ENCODE measurements around the gene SLC7A8. TPM values are rescaled to one million over a fixed set of nuclear protein-coding genes. Genes with fewer than 3 reads are reported as not detected.

Gene SLC7A8
- total RNA-seq, 2 experiments from 2014 or later: 4.0 to 11.4 TPM

- DNase-seq (ENCODE audit: low spot score): no peak
- H3K4me2 ChIP-seq (ENCODE audit: low read length): no peak overlapping the region
- H3K9me2 ChIP-seq (ENCODE audit: insufficient read depth, low read length): no peaks in the 10 kb centered on the region
- intact Hi-C loops (cut with micrococcal nuclease; ENCODE audit: unreplicated experiment): no loop called here
- H3K4me3 ChIP-seq (ENCODE audit: low read depth, low read length, poor library complexity, severe bottlenecking): no peak overlapping the region
- H3K4me1 ChIP-seq (ENCODE audit: insufficient read depth, low read length, poor library complexity, severe bottlenecking): no peaks in the 10 kb centered on the region
- no peaks in the 10 kb centered on the region for H3K36me3 ChIP-seq (ENCODE audit: insufficient read depth, low read length)
- CTCF ChIA-PET (ENCODE audit: unreplicated experiment): no interaction called here
- H3K9me3 ChIP-seq (ENCODE audit: low read length): no peaks in the 10 kb centered on the region
- H4K20me1 ChIP-seq (ENCODE audit: insufficient read depth, low read length): no peaks in the 10 kb centered on the region
- no peaks in the 10 kb centered on the region for H3K79me2 ChIP-seq (ENCODE audit: insufficient read depth, low read depth, low read length)
- no peak for TF ChIP-seq EZH2phosphoT487 (IDR thresholded peaks at IDR 0.05; ENCODE audit: borderline replicate concordance, low read depth, low read length)
- no peak for TF ChIP-seq CTCF (conservative IDR thresholded peaks at IDR 0.05; ENCODE audit: low read length)
- BruUV-seq (replicated peaks): no TSS peak
- no peak overlapping the region for H2AFZ ChIP-seq (ENCODE audit: low read length)
- POLR2A ChIA-PET: interaction anchor here (0.6 to 1.4 kb wide), 3 partner anchors 24 to 281 kb away, joined by 3 to 4 read pairs (median 3); partner anchors contain the start of gene C14orf119
- no peak overlapping the region for H3K27ac ChIP-seq (ENCODE audit: low read depth, low read length, poor library complexity, severe bottlenecking)
Observed at GRCh38 chr14:23159532-23159931, 23.9 kb downstream of the SLC7A8 start.

- ChIA-PET CTCF (ENCODE audit: unreplicated experiment) (no interaction called here), POLR2A (interaction anchor here (0.9 to 1.2 kb wide), 2 partner anchors 16 to 24 kb away, joined by 3 to 4 read pairs; no protein-coding TSS in a partner anchor)
- no peaks in the 10 kb centered on the region for H3K79me2 ChIP-seq (ENCODE audit: insufficient read depth, low read depth, low read length)
Observed at GRCh38 chr14:23158779-23159178, 24.7 kb downstream of the SLC7A8 start.

More at GRCh38 chr14:23158779-23159178, 24.7 kb downstream of the SLC7A8 start:
- no TSS peak for BruUV-seq (replicated peaks)
- Histone ChIP-seq H3K9me2 (ENCODE audit: insufficient read depth, low read length) (no peaks in the 10 kb centered on the region), H3K4me1 (ENCODE audit: insufficient read depth, low read length, poor library complexity, severe bottlenecking) (no peaks in the 10 kb centered on the region), H3K9me3 (ENCODE audit: low read length) (no peaks in the 10 kb centered on the region), H3K27ac (ENCODE audit: low read depth, low read length, poor library complexity, severe bottlenecking) (no peak overlapping the region), H3K36me3 (ENCODE audit: insufficient read depth, low read length) (no peaks in the 10 kb centered on the region), H3K4me3 (ENCODE audit: low read depth, low read length, poor library complexity, severe bottlenecking) (no peak overlapping the region), H2AFZ (ENCODE audit: low read length) (no peak overlapping the region), H4K20me1 (ENCODE audit: insufficient read depth, low read length) (no peaks in the 10 kb centered on the region), H3K4me2 (ENCODE audit: low read length) (no peak overlapping the region)
- TF ChIP-seq CTCF (conservative IDR thresholded peaks at IDR 0.05; ENCODE audit: low read length) (no peak), EZH2phosphoT487 (IDR thresholded peaks at IDR 0.05; ENCODE audit: borderline replicate concordance, low read depth, low read length) (no peak)
- no peak for DNase-seq (ENCODE audit: low spot score)
- intact Hi-C loops (cut with micrococcal nuclease; ENCODE audit: unreplicated experiment): no loop called here
